Measurements from ENCODE around the gene PCSK6. TPM values are rescaled to one million over a fixed set of nuclear protein-coding genes. Genes with fewer than 3 reads are reported as not detected.

The PCSK6 gene
- total RNA-seq, 2 experiments from 2014 or later: 0.57 TPM; not detected in 1

DNA sequence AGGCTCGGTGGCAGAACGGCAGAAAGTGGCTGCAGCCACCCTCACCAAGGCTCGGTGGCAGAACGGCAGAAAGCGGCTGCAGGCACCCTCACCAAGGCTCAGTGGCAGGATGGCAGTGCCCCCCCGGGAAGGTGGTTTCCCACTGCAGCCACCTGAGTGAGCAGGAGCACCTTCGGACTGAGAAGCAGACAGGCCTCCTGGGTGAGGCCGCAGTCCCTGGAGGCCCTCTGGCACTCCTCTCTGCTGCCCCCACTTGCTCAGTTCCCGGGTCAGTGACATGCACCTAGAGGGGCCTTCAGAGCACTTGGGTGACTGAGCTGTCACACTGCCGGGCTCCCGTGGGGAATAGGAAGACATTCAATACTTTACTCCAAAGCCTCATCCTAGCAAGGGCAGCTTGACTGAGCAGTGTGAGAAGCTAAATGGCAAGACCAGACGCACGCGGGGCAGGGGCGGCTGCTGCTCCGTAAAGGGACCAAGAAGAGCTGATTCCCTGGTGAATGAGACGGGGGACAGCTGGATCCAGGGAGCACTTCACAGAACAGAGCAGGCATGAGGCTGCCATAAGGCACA is 62.7 kb downstream of the PCSK6 start:
- no peak overlapping the region for H2AFZ ChIP-seq (ENCODE audit: low read length)
- intact Hi-C loops (cut with micrococcal nuclease; ENCODE audit: unreplicated experiment): no loop called here
- no peak for DNase-seq (ENCODE audit: low spot score)
- H4K20me1 ChIP-seq (ENCODE audit: insufficient read depth, low read length): no peaks in the 10 kb centered on the region
- CTCF ChIA-PET (ENCODE audit: unreplicated experiment): no interaction called here
- H3K27ac ChIP-seq (ENCODE audit: low read depth, low read length, poor library complexity, severe bottlenecking): no peak overlapping the region
- H3K4me1 ChIP-seq (ENCODE audit: insufficient read depth, low read length, poor library complexity, severe bottlenecking): no peaks in the 10 kb centered on the region
- TF ChIP-seq, protein P1, sequence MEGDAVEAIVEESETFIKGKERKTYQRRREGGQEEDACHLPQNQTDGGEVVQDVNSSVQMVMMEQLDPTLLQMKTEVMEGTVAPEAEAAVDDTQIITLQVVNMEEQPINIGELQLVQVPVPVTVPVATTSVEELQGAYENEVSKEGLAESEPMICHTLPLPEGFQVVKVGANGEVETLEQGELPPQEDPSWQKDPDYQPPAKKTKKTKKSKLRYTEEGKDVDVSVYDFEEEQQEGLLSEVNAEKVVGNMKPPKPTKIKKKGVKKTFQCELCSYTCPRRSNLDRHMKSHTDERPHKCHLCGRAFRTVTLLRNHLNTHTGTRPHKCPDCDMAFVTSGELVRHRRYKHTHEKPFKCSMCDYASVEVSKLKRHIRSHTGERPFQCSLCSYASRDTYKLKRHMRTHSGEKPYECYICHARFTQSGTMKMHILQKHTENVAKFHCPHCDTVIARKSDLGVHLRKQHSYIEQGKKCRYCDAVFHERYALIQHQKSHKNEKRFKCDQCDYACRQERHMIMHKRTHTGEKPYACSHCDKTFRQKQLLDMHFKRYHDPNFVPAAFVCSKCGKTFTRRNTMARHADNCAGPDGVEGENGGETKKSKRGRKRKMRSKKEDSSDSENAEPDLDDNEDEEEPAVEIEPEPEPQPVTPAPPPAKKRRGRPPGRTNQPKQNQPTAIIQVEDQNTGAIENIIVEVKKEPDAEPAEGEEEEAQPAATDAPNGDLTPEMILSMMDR (conservative IDR thresholded peaks at IDR 0.05; ENCODE audit: low read length): no peak
- TF ChIP-seq EZH2phosphoT487 (IDR thresholded peaks at IDR 0.05; ENCODE audit: borderline replicate concordance, low read depth, low read length): no peak
- no peaks in the 10 kb centered on the region for H3K36me3 ChIP-seq (ENCODE audit: insufficient read depth, low read length)
- no TSS peak for BruUV-seq (replicated peaks)
- H3K79me2 ChIP-seq (ENCODE audit: insufficient read depth, low read depth, low read length): no peaks in the 10 kb centered on the region
- no peak overlapping the region for H3K4me3 ChIP-seq (ENCODE audit: low read depth, low read length, poor library complexity, severe bottlenecking)
- POLR2A ChIA-PET: no interaction called here
- H3K9me2 ChIP-seq (ENCODE audit: insufficient read depth, low read length): no peaks in the 10 kb centered on the region
- H3K9me3 ChIP-seq (ENCODE audit: low read length): no peaks in the 10 kb centered on the region
- H3K4me2 ChIP-seq (ENCODE audit: low read length): no peak overlapping the region

DNA sequence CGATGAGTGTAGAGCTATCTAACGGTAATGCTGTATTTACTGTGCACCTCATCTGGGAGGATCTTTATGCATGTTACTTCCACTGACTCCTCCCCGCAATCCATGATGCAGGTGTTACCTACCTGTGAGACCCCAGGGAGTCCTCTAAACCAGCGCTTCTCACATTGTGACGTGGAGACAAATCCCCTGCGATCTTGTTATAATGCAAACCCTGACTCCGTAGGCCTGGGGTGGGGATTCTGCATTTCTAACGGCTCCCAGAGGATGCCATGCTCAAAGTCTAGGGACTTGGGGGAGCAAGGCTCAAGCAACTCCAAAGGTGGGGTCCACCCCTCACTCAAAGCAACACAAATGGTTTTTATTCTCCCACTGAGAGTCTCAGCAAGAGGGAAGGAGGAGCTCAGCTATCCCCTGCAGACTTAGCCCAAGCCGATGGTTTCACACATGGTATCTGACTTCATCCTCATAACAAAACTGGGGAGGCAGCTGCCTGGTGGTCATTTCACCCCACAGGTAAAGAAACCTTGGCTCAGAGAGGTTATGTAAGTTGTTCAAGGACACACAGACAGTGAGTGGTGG is 63.6 kb downstream of the PCSK6 start:
- CTCF ChIA-PET (ENCODE audit: unreplicated experiment): no interaction called here
- Histone ChIP-seq H3K4me3 (ENCODE audit: low read depth, low read length, poor library complexity, severe bottlenecking) (no peak overlapping the region), H3K27ac (ENCODE audit: low read depth, low read length, poor library complexity, severe bottlenecking) (no peak overlapping the region), H2AFZ (ENCODE audit: low read length) (no peak overlapping the region), H3K79me2 (ENCODE audit: insufficient read depth, low read depth, low read length) (no peaks in the 10 kb centered on the region), H3K36me3 (ENCODE audit: insufficient read depth, low read length) (no peaks in the 10 kb centered on the region), H3K9me3 (ENCODE audit: low read length) (no peaks in the 10 kb centered on the region), H3K9me2 (ENCODE audit: insufficient read depth, low read length) (no peaks in the 10 kb centered on the region), H3K4me2 (ENCODE audit: low read length) (no peak overlapping the region), H3K4me1 (ENCODE audit: insufficient read depth, low read length, poor library complexity, severe bottlenecking) (no peaks in the 10 kb centered on the region), H4K20me1 (ENCODE audit: insufficient read depth, low read length) (no peaks in the 10 kb centered on the region)
- TF ChIP-seq, protein P1 (conservative IDR thresholded peaks at IDR 0.05; ENCODE audit: low read length): no peak
- TF ChIP-seq EZH2phosphoT487 (IDR thresholded peaks at IDR 0.05; ENCODE audit: borderline replicate concordance, low read depth, low read length): no peak
- DNase-seq (ENCODE audit: low spot score): no peak
- POLR2A ChIA-PET: no interaction called here
- intact Hi-C loops (cut with micrococcal nuclease; ENCODE audit: unreplicated experiment): no loop called here
- no TSS peak for BruUV-seq (replicated peaks)

DNA sequence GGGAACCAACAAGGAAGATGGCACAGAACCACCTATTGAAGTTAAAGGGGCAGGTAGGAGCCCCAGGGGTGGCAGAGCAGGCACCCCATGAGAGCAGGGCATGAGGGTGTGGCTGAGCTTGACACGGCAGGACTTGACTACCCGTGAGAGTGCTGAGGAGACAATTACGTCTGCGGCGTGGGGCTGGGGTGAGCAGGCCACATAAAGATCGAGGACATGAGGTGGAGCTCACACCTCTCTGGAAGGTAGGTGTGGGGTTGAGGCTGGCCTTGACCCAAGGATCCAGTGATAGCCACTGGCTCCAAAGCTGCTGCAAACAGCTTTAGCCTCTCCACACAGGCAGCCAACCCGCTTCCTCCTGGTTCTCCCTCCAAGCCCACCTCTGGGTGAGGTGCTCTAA is 64.5 kb downstream of the PCSK6 start:
- H3K4me3 ChIP-seq (ENCODE audit: low read depth, low read length, poor library complexity, severe bottlenecking): no peak overlapping the region

More for the DNA sequence above, 64.5 kb downstream of the PCSK6 start:
- no peak overlapping the region for H3K4me2 ChIP-seq (ENCODE audit: low read length)
- H3K9me2 ChIP-seq (ENCODE audit: insufficient read depth, low read length): no peaks in the 10 kb centered on the region
- intact Hi-C loops (cut with micrococcal nuclease; ENCODE audit: unreplicated experiment): no loop called here
- H3K27ac ChIP-seq (ENCODE audit: low read depth, low read length, poor library complexity, severe bottlenecking): no peak overlapping the region
- no TSS peak for BruUV-seq (replicated peaks)
- H3K79me2 ChIP-seq (ENCODE audit: insufficient read depth, low read depth, low read length): no peaks in the 10 kb centered on the region
- H2AFZ ChIP-seq (ENCODE audit: low read length): no peak overlapping the region
- TF ChIP-seq, protein P1 (conservative IDR thresholded peaks at IDR 0.05; ENCODE audit: low read length): no peak
- no peak for TF ChIP-seq EZH2phosphoT487 (IDR thresholded peaks at IDR 0.05; ENCODE audit: borderline replicate concordance, low read depth, low read length)
- ChIA-PET CTCF (ENCODE audit: unreplicated experiment) (no interaction called here), POLR2A (no interaction called here)
- no peaks in the 10 kb centered on the region for H3K4me1 ChIP-seq (ENCODE audit: insufficient read depth, low read length, poor library complexity, severe bottlenecking)
- H3K36me3 ChIP-seq (ENCODE audit: insufficient read depth, low read length): no peaks in the 10 kb centered on the region
- DNase-seq (ENCODE audit: low spot score): no peak
- no peaks in the 10 kb centered on the region for H4K20me1 ChIP-seq (ENCODE audit: insufficient read depth, low read length)
- H3K9me3 ChIP-seq (ENCODE audit: low read length): no peaks in the 10 kb centered on the region
